ENCODE measurements around the gene PKMYT1.

PKMYT1 gene

GRCh38 chr16:2942045-2942444 is 38.2 kb downstream of the PKMYT1 start:
- no peak overlapping the region for H3K4me3 ChIP-seq (ENCODE audit: low read depth, low read length)
- ChIA-PET CTCF (interaction anchor here (0.7 to 6.5 kb wide), 3 partner anchors 15 to 23 kb away, joined by 3 to 58 read pairs (median 4); no protein-coding TSS in a partner anchor), POLR2A (no interaction called here)
- DNase-seq (ENCODE audit: low read depth, low spot score), result no peak
- TF ChIP-seq CTCF (IDR thresholded peaks at IDR 0.05; ENCODE audit: insufficient read depth, low read length, missing control alignments), result no peak

GRCh38 chr16:2939968-2940367 is 40.3 kb downstream of the PKMYT1 start:
- POLR2A ChIA-PET, result no interaction called here
- no peak overlapping the region for H3K4me3 ChIP-seq (ENCODE audit: low read depth, low read length)
- TF ChIP-seq CTCF (IDR thresholded peaks at IDR 0.05; ENCODE audit: insufficient read depth, low read length, missing control alignments), result no peak
- CTCF ChIA-PET, result interaction anchor here (0.7 to 6.5 kb wide), 9 partner anchors 8 to 101 kb away, joined by 3 to 58 read pairs (median 5); no protein-coding TSS in a partner anchor
- no peak for DNase-seq (ENCODE audit: low read depth, low spot score)

GRCh38 chr16:2938206-2938605 is 42.0 kb downstream of the PKMYT1 start:
- POLR2A ChIA-PET, result interaction anchor here (0.5 kb wide), 1 partner anchor 12 kb away, joined by 3 read pairs; no protein-coding TSS in a partner anchor
- TF ChIP-seq CTCF (IDR thresholded peaks at IDR 0.05; ENCODE audit: insufficient read depth, low read length, missing control alignments), result no peak
- H3K4me3 ChIP-seq (ENCODE audit: low read depth, low read length), result no peak overlapping the region
- no peak for DNase-seq (ENCODE audit: low read depth, low spot score)
- CTCF ChIA-PET, result interaction anchor here (1.0 kb wide), 1 partner anchor 24 kb away, joined by 3 read pairs; no protein-coding TSS in a partner anchor

GRCh38 chr16:2937170-2937569 is 43.1 kb downstream of the PKMYT1 start:
- CTCF ChIA-PET, result no interaction called here
- no peak for TF ChIP-seq CTCF (IDR thresholded peaks at IDR 0.05; ENCODE audit: insufficient read depth, low read length, missing control alignments)
- no peak for DNase-seq (ENCODE audit: low read depth, low spot score)
- POLR2A ChIA-PET, result no interaction called here
- no peak overlapping the region for H3K4me3 ChIP-seq (ENCODE audit: low read depth, low read length)

GRCh38 chr16:2936436-2937011 is 43.7 kb downstream of the PKMYT1 start:
- POLR2A ChIA-PET, result no interaction called here
- TF ChIP-seq CTCF (IDR thresholded peaks at IDR 0.05; ENCODE audit: insufficient read depth, low read length, missing control alignments), result no peak
- H3K4me3 ChIP-seq (ENCODE audit: low read depth, low read length), result no peak overlapping the region
- DNase-seq (ENCODE audit: low read depth, low spot score), result no peak
- CTCF ChIA-PET, result no interaction called here

GRCh38 chr16:2934450-2934849 is 45.8 kb downstream of the PKMYT1 start:
- no peak for DNase-seq (ENCODE audit: low read depth, low spot score)
- CTCF ChIA-PET, result interaction anchor here (0.9 to 1.4 kb wide), 2 partner anchors 8 to 14 kb away, joined by 3 to 5 read pairs; no protein-coding TSS in a partner anchor
- no peak for TF ChIP-seq CTCF (IDR thresholded peaks at IDR 0.05; ENCODE audit: insufficient read depth, low read length, missing control alignments)
- no peak overlapping the region for H3K4me3 ChIP-seq (ENCODE audit: low read depth, low read length)
- POLR2A ChIA-PET, result interaction anchor here (0.6 kb wide), 1 partner anchor 11 kb away, joined by 3 read pairs; no protein-coding TSS in a partner anchor
